PC-9 (cell line): ENCODE results near the gene IRF2. TPM values are rescaled to one million over a fixed set of nuclear protein-coding genes. Genes with fewer than 3 reads are reported as not detected.

ENCODE experiments used
- BruUV-seq: library from RNA; stranded (reverse); fragments of 400-500 nt; replicated peaks from 2 replicates; lab custom pipeline; 2021; lab: Mats Ljungman, UMichigan
- CTCF ChIA-PET: fragments of 300-600 bp; sonication (Branson Sonifier 250); formaldehyde crosslinking; loops from one replicate; lab custom pipeline; 2022; ENCODE audit warnings: antibody characterized with exemption; lab: Charles Lee
- POLR2A ChIA-PET: fragments of 300-600 bp; sonication (Branson Sonifier 250); formaldehyde crosslinking; loops from one replicate; lab custom pipeline; 2022; ENCODE audit warnings: antibody characterized with exemption; ENCODE audit not compliant: unreplicated experiment; lab: Charles Lee
- DNase-seq, 2 experiments: peaks; one replicate each; pipeline versions ENCODE4 v3.0.0 to v3.0.0-alpha.2; 2015 to 2022; ENCODE audit warnings: mixed read lengths in 1 of 2
- H2AFZ ChIP-seq: fragments of 200-600 bp; sonication (generic); 2 replicates; pipeline ENCODE4 v1.8.1; 2017; ENCODE audit warnings: antibody characterized with exemption
- H3F3A ChIP-seq: fragments of 200-600 bp; sonication (generic); 2 replicates; pipeline ENCODE4 v1.8.1; 2017; ENCODE audit warnings: antibody characterized with exemption, mild to moderate bottlenecking, low read depth; ENCODE audit not compliant: insufficient read depth
- H3K27ac ChIP-seq: fragments of 200-600 bp; sonication (generic); 2 replicates; pipeline ENCODE4 v1.6.1; 2016; ENCODE audit warnings: mixed run types
- H3K27me3 ChIP-seq: fragments of 200-600 bp; sonication (generic); 2 replicates; pipeline ENCODE4 v1.6.1; 2016; ENCODE audit warnings: low read depth, mixed run types; ENCODE audit not compliant: insufficient read depth
- H3K36me3 ChIP-seq: fragments of 200-600 bp; sonication (generic); 2 replicates; pipeline ENCODE4 v1.6.1; 2016; ENCODE audit warnings: low read depth, mixed run types
- H3K4me1 ChIP-seq: fragments of 200-600 bp; sonication (generic); replicated peaks from 2 replicates; pipeline ENCODE4 v1.6.1; 2016; ENCODE audit warnings: mixed run types; ENCODE audit not compliant: insufficient read depth
- H3K4me2 ChIP-seq: fragments of 200-600 bp; sonication (generic); 2 replicates; pipeline ENCODE4 v1.6.1; 2017; ENCODE audit warnings: mixed run types
- H3K4me3 ChIP-seq: fragments of 200-600 bp; sonication (generic); 2 replicates; pipeline ENCODE4 v1.6.1; 2016; ENCODE audit warnings: mixed run types
- H3K79me2 ChIP-seq: fragments of 200-600 bp; sonication (generic); 2 replicates; pipeline ENCODE4 v1.6.1; 2017; ENCODE audit warnings: low read depth, mixed run types
- H3K9me2 ChIP-seq: fragments of 200-600 bp; sonication (generic); 2 replicates; pipeline ENCODE4 v1.8.1; 2017; ENCODE audit warnings: mild to moderate bottlenecking; ENCODE audit not compliant: insufficient read depth
- H3K9me3 ChIP-seq: fragments of 200-600 bp; sonication (generic); 2 replicates; pipeline ENCODE4 v1.8.1; 2016; ENCODE audit warnings: low read depth; ENCODE audit not compliant: insufficient read depth
- H4K20me1 ChIP-seq: fragments of 200-600 bp; sonication (generic); 2 replicates; pipeline ENCODE4 v1.8.1; 2017; ENCODE audit not compliant: insufficient read depth
- CTCF ChIP-seq: fragments of 200-600 bp; sonication (generic); conservative IDR thresholded peaks from 2 replicates; pipeline ENCODE4 v1.6.1; 2017; ENCODE audit warnings: mixed run types, antibody characterized with exemption, mild to moderate bottlenecking, moderate library complexity
- EZH2 ChIP-seq: fragments of 200-600 bp; sonication (generic); IDR thresholded peaks from 2 replicates; pipeline ENCODE4 v1.8.0; 2017; ENCODE audit warnings: antibody characterized with exemption, low read depth
- intact Hi-C: fragments of 100-400 bp; cut with micrococcal nuclease; formaldehyde crosslinking; loops from one replicate; pipeline ENCODE4 v1.10.0; 2022; ENCODE audit not compliant: unreplicated experiment
- total RNA-seq: library from RNA; stranded (reverse); gene quantifications from 2 replicates; pipeline ENCODE4 v1.2.3, GENCODE V29; 2021

IRF2 gene
- total RNA-seq, 1 experiment from 2014 or later, result 34.4 TPM

GRCh38 chr4:184337907-184338306 lies 136.4 kb downstream of the IRF2 start:
- no peak for TF ChIP-seq EZH2
- no peak for TF ChIP-seq CTCF
- no peak overlapping the region for H3K4me3 ChIP-seq
- no peaks in the 10 kb centered on the region for H3F3A ChIP-seq
- CTCF ChIA-PET, result interaction anchor here (0.6 kb wide), 1 partner anchor 64 kb away, joined by 8 read pairs; no protein-coding TSS in a partner anchor
- H3K4me1 ChIP-seq, result no peaks in the 10 kb centered on the region
- no peaks in the 10 kb centered on the region for H3K27me3 ChIP-seq
- no peak overlapping the region for H2AFZ ChIP-seq
- intact Hi-C loops, result loop anchor here (5.0 kb wide), 1 partner anchor 479 kb away; no protein-coding TSS in a partner anchor
- no peaks in the 10 kb centered on the region for H3K36me3 ChIP-seq
- no TSS peak for BruUV-seq
- H3K4me2 ChIP-seq, result no peak overlapping the region
- no peaks in the 10 kb centered on the region for H3K79me2 ChIP-seq
- DNase-seq, result no peak
- no peaks in the 10 kb centered on the region for H3K9me2 ChIP-seq
- H3K9me3 ChIP-seq, result no peaks in the 10 kb centered on the region
- POLR2A ChIA-PET, result no interaction called here
- no peak overlapping the region for H3K27ac ChIP-seq
- no peaks in the 10 kb centered on the region for H4K20me1 ChIP-seq

Other genes with a start within 250 kb of the IRF2 start
- gene CASP3, start 174.9 kb upstream of the IRF2 start, total RNA-seq, result 33.5 and 35.7 TPM in 2 replicates
- 23.2 and 29.5 TPM in 2 replicates for gene PRIMPOL, start 175.2 kb upstream of the IRF2 start, total RNA-seq